ENCODE data around the gene ASTL. TPM values are rescaled to one million over a fixed set of nuclear protein-coding genes. Genes with fewer than 3 reads are reported as not detected.

ASTL gene
- total and polyA plus RNA-seq, 9 of the 15 experiments (the other 6 are each of a cell fraction or from before 2014, with no cell fraction given), result not detected

- no peak for DNase-seq (ENCODE audit: extremely low read depth in 1 of 4, low spot score in 3 of 4)
These were observed 7.0 kb downstream of the ASTL start for GRCh38 chr2:96131152-96131812.

GRCh38 chr2:96130483-96130882 lies 7.8 kb downstream of the ASTL start:
- ATAC-seq, result no peak
- WGBS (ENCODE audit: insufficient coverage, low coverage, missing lambda C conversion rate), result 3% methylated on average over 4 of the region's 4 CpGs
- intact Hi-C loops (cut with micrococcal nuclease), result no loop called here
- Histone ChIP-seq H3K27me3 (ENCODE audit: control insufficient read depth in 2 of 2, insufficient read depth in 2 of 2, low read length in 2 of 2) (peaks cover 48 to 74% of the 10 kb centered on the region in 2 experiments), H2AFZ (ENCODE audit: low read depth, low read length) (no peak overlapping the region), H3K4me2 (ENCODE audit: insufficient read depth, low read length) (no peak overlapping the region), H4K20me1 (replicated peaks; ENCODE audit: control insufficient read depth, insufficient read depth, low read length) (peaks cover 14% of the 10 kb centered on the region; the same call in 1 of the 2 replicates), H3K4me3 (no peak overlapping the region), H3K9me1 (ENCODE audit: control insufficient read depth, insufficient read depth, low read length) (no peaks in the 10 kb centered on the region), H3K79me2 (ENCODE audit: control insufficient read depth, insufficient read depth, low read length) (no peaks in the 10 kb centered on the region), H3K27ac (ENCODE audit: extremely low read depth, low read depth, low read length) (no peak overlapping the region), H3K36me3 (ENCODE audit: control insufficient read depth, insufficient read depth, low read length) (no peaks in the 10 kb centered on the region), H3K9me3 (replicated peaks; ENCODE audit: control insufficient read depth, insufficient read depth, low read depth, low read length) (no peaks in the 10 kb centered on the region), H3K4me1 (replicated peaks in 1 of 2; ENCODE audit: control insufficient read depth in 2 of 2, insufficient read depth in 2 of 2, low read length in 2 of 2) (peaks cover 0 to 11% of the 10 kb centered on the region in 2 experiments; a peak in 2 of 5 replicates), H3K9ac (ENCODE audit: insufficient read depth in 1 of 2, low read depth in 2 of 2, low read length in 2 of 2) (no peak overlapping the region)
- in situ Hi-C loops (cut with MboI), result loop anchor here (5.0 kb wide), 1 partner anchor 372 kb away; no protein-coding TSS in a partner anchor
- TF ChIP-seq CHD2 (IDR thresholded peaks at IDR 0.05; ENCODE audit: low read depth, low read length) (no peak), RBM25 (IDR thresholded peaks at IDR 0.05; ENCODE audit: low read depth, low read length, severe bottlenecking) (no peak), HEY1 (CRISPR knock-in tag; IDR thresholded peaks at IDR 0.05; ENCODE audit: borderline replicate concordance) (no peak), MYNN (IDR thresholded peaks at IDR 0.05) (no peak), MYNN (CRISPR knock-in tag; IDR thresholded peaks at IDR 0.05) (no peak)
- TF ChIP-seq, protein P1, sequence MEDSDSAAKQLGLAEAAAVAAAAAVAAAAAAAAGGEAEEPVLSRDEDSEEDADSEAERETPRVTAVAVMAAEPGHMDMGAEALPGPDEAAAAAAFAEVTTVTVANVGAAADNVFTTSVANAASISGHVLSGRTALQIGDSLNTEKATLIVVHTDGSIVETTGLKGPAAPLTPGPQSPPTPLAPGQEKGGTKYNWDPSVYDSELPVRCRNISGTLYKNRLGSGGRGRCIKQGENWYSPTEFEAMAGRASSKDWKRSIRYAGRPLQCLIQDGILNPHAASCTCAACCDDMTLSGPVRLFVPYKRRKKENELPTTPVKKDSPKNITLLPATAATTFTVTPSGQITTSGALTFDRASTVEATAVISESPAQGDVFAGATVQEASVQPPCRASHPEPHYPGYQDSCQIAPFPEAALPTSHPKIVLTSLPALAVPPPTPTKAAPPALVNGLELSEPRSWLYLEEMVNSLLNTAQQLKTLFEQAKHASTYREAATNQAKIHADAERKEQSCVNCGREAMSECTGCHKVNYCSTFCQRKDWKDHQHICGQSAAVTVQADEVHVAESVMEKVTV (CRISPR knock-in tag; IDR thresholded peaks at IDR 0.05), result no peak
- TF ChIP-seq, protein P2, sequence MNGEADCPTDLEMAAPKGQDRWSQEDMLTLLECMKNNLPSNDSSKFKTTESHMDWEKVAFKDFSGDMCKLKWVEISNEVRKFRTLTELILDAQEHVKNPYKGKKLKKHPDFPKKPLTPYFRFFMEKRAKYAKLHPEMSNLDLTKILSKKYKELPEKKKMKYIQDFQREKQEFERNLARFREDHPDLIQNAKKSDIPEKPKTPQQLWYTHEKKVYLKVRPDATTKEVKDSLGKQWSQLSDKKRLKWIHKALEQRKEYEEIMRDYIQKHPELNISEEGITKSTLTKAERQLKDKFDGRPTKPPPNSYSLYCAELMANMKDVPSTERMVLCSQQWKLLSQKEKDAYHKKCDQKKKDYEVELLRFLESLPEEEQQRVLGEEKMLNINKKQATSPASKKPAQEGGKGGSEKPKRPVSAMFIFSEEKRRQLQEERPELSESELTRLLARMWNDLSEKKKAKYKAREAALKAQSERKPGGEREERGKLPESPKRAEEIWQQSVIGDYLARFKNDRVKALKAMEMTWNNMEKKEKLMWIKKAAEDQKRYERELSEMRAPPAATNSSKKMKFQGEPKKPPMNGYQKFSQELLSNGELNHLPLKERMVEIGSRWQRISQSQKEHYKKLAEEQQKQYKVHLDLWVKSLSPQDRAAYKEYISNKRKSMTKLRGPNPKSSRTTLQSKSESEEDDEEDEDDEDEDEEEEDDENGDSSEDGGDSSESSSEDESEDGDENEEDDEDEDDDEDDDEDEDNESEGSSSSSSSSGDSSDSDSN (IDR thresholded peaks at IDR 0.05; ENCODE audit: borderline replicate concordance in 1 of 2, low read depth in 2 of 2, low read length in 2 of 2), result no peak
- CTCF ChIA-PET (ENCODE audit: low intra/inter-chr PET ratio), result no interaction called here
- POLR2A ChIA-PET, result interaction anchor here (0.7 kb wide), 1 partner anchor 437 kb away, joined by 4 read pairs; no protein-coding TSS in a partner anchor
- no peak for DNase-seq (ENCODE audit: extremely low read depth in 1 of 4, low spot score in 3 of 4)
- no peak for FAIRE-seq
- no TSS peak for BruUV-seq (replicated peaks)

More at GRCh38 chr2:96131152-96131812, 7.0 kb downstream of the ASTL start:
- H3K4me1 ChIP-seq (replicated peaks in 1 of 2; ENCODE audit: control insufficient read depth in 2 of 2, insufficient read depth in 2 of 2, low read length in 2 of 2), result peaks cover 0 to 11% of the 10 kb centered on the region in 2 experiments; a peak in 2 of 5 replicates
- no peak overlapping the region for H3K27ac ChIP-seq (ENCODE audit: extremely low read depth, low read depth, low read length)
- no TSS peak for BruUV-seq (replicated peaks)
- ChIA-PET CTCF (ENCODE audit: low intra/inter-chr PET ratio) (no interaction called here), POLR2A (no interaction called here)
- WGBS (ENCODE audit: insufficient coverage, low coverage, missing lambda C conversion rate), result 3% methylated on average over 9 of the region's 10 CpGs
- TF ChIP-seq CBX2 (IDR thresholded peaks at IDR 0.05; ENCODE audit: insufficient read depth, low read length, poor library complexity, severe bottlenecking) (no peak), USF1 (CRISPR knock-in tag; IDR thresholded peaks at IDR 0.05) (0 out of 2 replicates have a peak, but pooled peaks have one; percentile 18)
- H4K20me1 ChIP-seq (replicated peaks; ENCODE audit: control insufficient read depth, insufficient read depth, low read length), result peaks cover 14% of the 10 kb centered on the region; the same call in 1 of the 2 replicates
- no peaks in the 10 kb centered on the region for H3K9me3 ChIP-seq (replicated peaks; ENCODE audit: control insufficient read depth, insufficient read depth, low read depth, low read length)
- no peak overlapping the region for H3K4me2 ChIP-seq (ENCODE audit: insufficient read depth, low read length)
- H3K79me2 ChIP-seq (ENCODE audit: control insufficient read depth, insufficient read depth, low read length), result no peaks in the 10 kb centered on the region
- in situ Hi-C loops (cut with MboI), result loop anchor here (5.0 kb wide), 1 partner anchor 371 kb away; no protein-coding TSS in a partner anchor
- no peak overlapping the region for H2AFZ ChIP-seq (ENCODE audit: low read depth, low read length)
- peak overlapping the region in 1 of 2 experiments; percentile 53; a peak in 1 of 4 replicates for H3K9ac ChIP-seq (ENCODE audit: insufficient read depth in 1 of 2, low read depth in 2 of 2, low read length in 2 of 2)
- intact Hi-C loops (cut with micrococcal nuclease), result no loop called here
- ATAC-seq (no peak), FAIRE-seq (no peak)
- H3K36me3 ChIP-seq (ENCODE audit: control insufficient read depth, insufficient read depth, low read length), result no peaks in the 10 kb centered on the region
- H3K9me1 ChIP-seq (ENCODE audit: control insufficient read depth, insufficient read depth, low read length), result no peaks in the 10 kb centered on the region
- H3K4me3 ChIP-seq, result no peak overlapping the region
- peaks cover 53 to 77% of the 10 kb centered on the region in 2 experiments for H3K27me3 ChIP-seq (ENCODE audit: control insufficient read depth in 2 of 2, insufficient read depth in 2 of 2, low read length in 2 of 2)
